IPS-18c (cell line): ENCODE measurements around the gene FAM9C.
"Not testable (repeated sequence)": the region's sequence is repeated elsewhere in the genome, so short reads cannot be mapped to it uniquely, and the experiment has no call there.

Source experiments
- H3K4me3 ChIP-seq: 2 replicates; pipeline ENCODE4 v1.7.0; 2013; ENCODE audit warnings: low read depth, mild to moderate bottlenecking, low read length, moderate library complexity; ENCODE audit not compliant: insufficient read depth
- H3K9me3 ChIP-seq: one replicate; pipeline ENCODE4 v1.6.1; 2013; ENCODE audit warnings: mild to moderate bottlenecking, low read length, moderate library complexity; ENCODE audit not compliant: control insufficient read depth, insufficient read depth

FAM9C gene

DNA sequence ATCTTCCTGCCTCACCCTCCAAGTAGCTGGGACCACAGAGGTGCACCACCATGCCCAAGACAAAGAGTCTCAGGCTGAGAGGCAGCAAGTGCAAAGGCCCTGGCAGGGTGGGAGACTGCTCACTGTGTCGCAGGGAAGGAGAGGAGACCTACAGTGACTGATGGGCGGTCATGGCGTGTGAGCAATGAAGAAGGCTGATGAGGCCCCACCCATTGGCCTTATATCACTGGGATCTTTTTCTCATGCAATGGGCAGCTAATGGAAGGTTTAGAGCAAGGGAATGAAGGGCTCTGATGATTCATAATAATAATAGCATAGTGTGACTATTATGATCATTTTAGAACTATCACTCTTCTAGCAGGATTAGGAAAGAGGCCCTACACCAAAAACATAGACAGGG is 20.9 kb downstream of the FAM9C start:
- Histone ChIP-seq H3K9me3 (no peaks in the 10 kb centered on the region), H3K4me3 (no peak overlapping the region)

GRCh38 chrX:13022926-13023325 is 21.5 kb downstream of the FAM9C start:
- no peaks in the 10 kb centered on the region for H3K9me3 ChIP-seq
- no peak overlapping the region for H3K4me3 ChIP-seq

- H3K9me3 ChIP-seq, H3K4me3 ChIP-seq: not testable (repeated sequence)
Measured at GRCh38 chrX:13016731-13017130, 27.7 kb downstream of the FAM9C start.

- no peaks in the 10 kb centered on the region for H3K9me3 ChIP-seq
- no peak overlapping the region for H3K4me3 ChIP-seq
Measured at GRCh38 chrX:13015536-13016236, 28.7 kb downstream of the FAM9C start.

GRCh38 chrX:13014111-13015096 is 30.0 kb downstream of the FAM9C start:
- H3K4me3 ChIP-seq, result no peak overlapping the region; the same call in 1 of the 2 replicates
- no peaks in the 10 kb centered on the region for H3K9me3 ChIP-seq

DNA sequence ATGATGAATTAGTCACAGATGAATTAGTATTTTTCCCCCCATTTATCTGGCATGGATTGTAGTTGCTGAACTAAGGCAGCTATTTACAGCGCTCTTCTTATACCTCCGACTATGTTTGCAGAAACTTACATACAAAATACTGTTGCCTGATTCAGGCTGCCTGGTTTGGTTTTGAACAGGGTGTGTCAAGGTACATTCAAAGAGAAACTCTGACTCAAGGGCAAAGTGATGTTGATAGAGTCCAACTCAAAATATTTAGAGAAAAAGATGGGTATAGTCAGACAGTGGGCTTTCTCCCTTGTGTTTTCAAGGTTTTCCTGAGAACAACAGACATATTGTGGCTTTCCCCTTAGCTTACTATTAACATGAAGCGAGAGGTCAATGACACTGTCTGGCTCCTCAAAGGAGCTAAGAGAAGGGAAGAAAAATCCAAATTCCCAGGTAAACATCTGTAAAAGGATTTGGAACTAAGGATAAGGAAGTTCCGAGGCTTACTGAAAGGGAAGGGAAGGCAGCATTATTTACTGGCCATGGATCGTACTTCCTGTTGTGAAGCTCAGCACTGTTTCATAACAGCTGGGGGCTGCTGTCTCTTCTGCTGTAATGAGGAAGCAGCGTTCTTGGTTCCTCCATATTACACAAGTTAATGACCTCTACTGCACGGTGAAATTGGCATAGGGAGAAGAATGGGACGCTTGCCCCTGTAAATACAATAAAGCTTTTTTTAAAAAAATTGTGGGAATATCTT is 30.9 kb downstream of the FAM9C start:
- Histone ChIP-seq H3K9me3 (no peaks in the 10 kb centered on the region), H3K4me3 (no peak overlapping the region)

DNA sequence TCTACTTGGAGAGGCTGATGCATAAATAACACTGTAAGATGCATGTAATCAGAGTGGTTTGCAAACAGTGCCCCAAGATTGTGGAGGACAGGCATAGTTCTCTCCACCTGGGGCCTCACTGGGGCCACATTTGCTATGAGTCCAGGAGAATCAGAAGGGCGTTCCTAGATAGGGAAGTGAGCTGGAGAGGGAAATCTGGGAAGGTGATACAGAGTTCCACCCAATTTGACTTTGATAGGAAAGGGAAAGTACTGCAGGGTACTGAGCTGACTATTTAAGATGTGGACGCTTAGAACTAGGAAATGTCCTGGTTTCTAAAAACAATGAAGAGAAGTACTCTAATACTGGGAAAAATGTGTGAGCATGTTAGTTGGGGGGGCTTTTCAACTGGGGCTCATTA is 33.9 kb downstream of the FAM9C start:
- Histone ChIP-seq H3K4me3 (no peak overlapping the region), H3K9me3 (no peaks in the 10 kb centered on the region)

DNA sequence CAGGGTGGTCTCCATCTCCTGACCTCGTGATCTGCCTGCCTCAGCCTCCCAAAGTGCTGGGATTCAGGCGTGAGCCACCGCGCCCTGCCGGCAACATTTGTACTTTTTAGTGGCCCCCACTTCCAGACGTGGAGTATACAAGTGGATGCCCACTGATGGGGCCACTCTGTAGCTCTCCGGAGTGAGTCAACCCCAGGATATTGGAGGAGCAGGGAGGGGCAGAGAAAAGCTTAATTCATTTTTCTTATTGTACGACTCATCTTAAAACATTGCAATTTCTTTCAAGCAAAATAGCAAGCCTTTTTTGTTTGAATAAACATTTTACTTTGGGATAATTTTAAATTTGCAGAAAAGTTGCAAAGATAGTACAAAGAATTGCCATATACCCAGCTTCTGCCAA is 34.6 kb downstream of the FAM9C start:
- H3K9me3 ChIP-seq, result no peaks in the 10 kb centered on the region
- no peak overlapping the region for H3K4me3 ChIP-seq

- no peak overlapping the region for H3K4me3 ChIP-seq
- no peaks in the 10 kb centered on the region for H3K9me3 ChIP-seq
Measured at GRCh38 chrX:13009273-13009672, 35.1 kb downstream of the FAM9C start.

DNA sequence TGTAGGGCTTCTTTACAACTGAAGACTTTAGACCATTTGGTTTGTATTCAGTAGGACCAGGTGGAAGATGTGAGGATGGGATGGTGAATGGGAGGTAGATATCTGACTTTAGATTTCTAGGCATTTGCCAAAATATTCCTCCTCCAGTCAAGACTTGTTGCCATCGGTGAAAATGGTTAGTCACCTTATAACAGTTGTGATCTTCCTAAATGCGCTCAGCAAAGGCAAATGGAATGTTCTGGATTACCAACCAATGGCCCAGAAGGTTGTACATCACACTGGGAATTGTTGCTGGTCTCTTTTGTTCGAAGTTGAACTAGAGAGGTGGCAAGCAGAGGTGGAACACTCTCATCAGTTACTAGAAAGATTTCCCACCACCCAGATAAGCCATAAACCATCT is 35.6 kb downstream of the FAM9C start:
- Histone ChIP-seq H3K4me3 (no peak overlapping the region), H3K9me3 (no peaks in the 10 kb centered on the region)

DNA sequence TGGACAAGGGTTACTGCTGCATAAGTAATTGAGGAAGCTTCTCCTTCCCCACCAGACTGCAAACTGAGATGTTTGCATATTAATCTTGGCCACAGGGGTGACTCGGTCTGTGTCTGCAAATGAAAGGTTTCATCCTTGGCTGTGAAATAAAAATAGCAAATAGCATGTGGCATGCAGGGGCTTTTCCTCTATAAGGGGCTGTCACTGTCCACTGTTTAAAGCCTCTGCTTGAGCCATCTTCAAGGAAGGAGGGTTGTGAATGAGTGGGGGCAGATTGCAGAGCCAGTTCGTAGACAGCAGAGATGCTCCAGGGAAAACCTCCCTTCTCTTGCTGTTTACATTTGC is 36.3 kb downstream of the FAM9C start:
- no peaks in the 10 kb centered on the region for H3K9me3 ChIP-seq
- H3K4me3 ChIP-seq, result no peak overlapping the region

GRCh38 chrX:13007519-13008188 is 36.8 kb downstream of the FAM9C start:
- Histone ChIP-seq H3K9me3 (no peaks in the 10 kb centered on the region), H3K4me3 (no peak overlapping the region)

DNA sequence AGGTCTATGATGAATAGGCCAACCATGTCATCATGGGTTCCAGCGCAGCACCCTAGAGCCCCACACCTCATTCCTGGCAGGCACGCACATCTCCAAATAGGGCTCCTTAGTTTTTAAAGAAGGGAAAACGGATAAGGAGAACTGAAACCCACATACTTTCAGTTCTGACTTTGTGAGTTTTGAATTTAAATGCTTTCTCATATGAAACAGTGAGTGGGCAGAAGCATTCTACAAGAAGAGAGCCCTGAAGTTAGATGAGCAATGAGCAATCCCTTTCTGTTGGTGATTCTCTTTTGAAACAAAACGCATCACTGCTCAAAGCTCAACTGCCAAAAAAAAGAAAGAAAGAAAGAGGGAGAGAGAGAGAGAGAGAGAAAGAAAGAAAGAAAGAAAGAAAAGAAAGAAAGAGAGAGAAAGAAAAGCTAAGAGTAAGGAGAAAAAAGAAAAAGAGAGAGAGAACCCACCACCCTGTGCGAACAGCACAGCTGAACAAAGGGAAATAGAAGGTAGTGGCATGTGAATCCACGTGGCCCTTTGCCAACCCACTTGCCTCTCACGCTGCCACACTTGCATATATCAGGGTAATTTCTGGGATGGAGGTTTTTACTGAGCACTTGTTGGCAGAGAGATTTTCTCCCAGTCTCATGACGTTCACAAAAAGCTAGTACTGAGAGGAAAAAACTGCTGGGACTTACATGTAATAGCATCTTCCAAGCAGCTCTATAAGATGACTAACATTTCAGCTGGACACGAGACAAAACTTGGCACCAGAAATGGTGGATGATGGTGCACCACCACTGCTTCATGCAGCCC is 38.6 kb downstream of the FAM9C start:
- Histone ChIP-seq H3K9me3 (no peaks in the 10 kb centered on the region), H3K4me3 (no peak overlapping the region)

- Histone ChIP-seq H3K4me3 (no peak overlapping the region), H3K9me3 (no peaks in the 10 kb centered on the region)
Measured at GRCh38 chrX:13001961-13002671, 42.3 kb downstream of the FAM9C start.

GRCh38 chrX:13001097-13001496 is 43.3 kb downstream of the FAM9C start:
- Histone ChIP-seq H3K9me3 (no peaks in the 10 kb centered on the region), H3K4me3 (no peak overlapping the region)

DNA sequence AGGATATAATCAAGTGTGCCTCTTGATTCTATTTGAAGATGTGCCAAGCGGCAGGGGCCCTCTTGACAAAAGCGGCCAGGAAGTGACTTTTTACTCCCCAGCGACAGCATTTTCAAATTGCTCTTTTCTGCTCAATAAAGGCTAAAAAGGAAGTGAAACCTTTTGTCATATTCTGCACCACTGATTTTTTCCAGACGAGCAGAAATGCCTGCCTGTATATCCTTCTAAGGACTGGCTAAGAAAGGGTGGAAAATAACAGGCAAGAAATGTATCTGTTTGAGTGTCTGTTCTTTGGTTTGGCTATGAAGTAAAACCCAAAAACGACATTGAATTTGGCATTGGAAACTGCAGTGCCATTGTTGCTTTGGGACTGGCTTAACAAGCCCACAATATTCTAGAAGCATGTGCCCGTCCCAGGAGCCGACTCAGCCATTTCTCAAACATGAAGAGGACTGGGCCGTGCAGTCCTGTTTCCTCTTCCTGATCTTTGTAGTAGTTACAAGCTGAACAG is 44.1 kb downstream of the FAM9C start:
- no peak overlapping the region for H3K4me3 ChIP-seq
- no peaks in the 10 kb centered on the region for H3K9me3 ChIP-seq
